IPS-20b (cell line): ENCODE data around the gene IRF2BPL.

Experiments
- H3K27ac ChIP-seq: one replicate; pipeline ENCODE4 v1.5.1; 2013; ENCODE audit warnings: low read length
- H3K27me3 ChIP-seq: 2 replicates; pipeline ENCODE4 v1.6.1; 2013; ENCODE audit warnings: mild to moderate bottlenecking, low read length, inconsistent platforms; ENCODE audit not compliant: insufficient read depth
- H3K36me3 ChIP-seq: 2 replicates; pipeline ENCODE4 v1.6.1; 2013; ENCODE audit warnings: low read depth, mild to moderate bottlenecking, inconsistent platforms, low read length, moderate library complexity; ENCODE audit not compliant: insufficient read depth
- H3K4me1 ChIP-seq: 2 replicates; pipeline ENCODE4 v1.6.1; 2013; ENCODE audit warnings: mild to moderate bottlenecking, control low read depth, inconsistent platforms, low read length, moderate library complexity; ENCODE audit not compliant: insufficient read depth
- H3K4me3 ChIP-seq: 2 replicates; pipeline ENCODE4 v1.5.1; 2013; ENCODE audit warnings: mild to moderate bottlenecking, low read length, inconsistent platforms
- H3K9ac ChIP-seq: 2 replicates; pipeline ENCODE4 v1.6.1; 2013; ENCODE audit warnings: low read depth, mild to moderate bottlenecking, inconsistent platforms, low read length, moderate library complexity
- H3K9me3 ChIP-seq: 2 replicates; pipeline ENCODE4 v1.6.1; 2013; ENCODE audit warnings: mild to moderate bottlenecking, low read depth, low read length, inconsistent platforms; ENCODE audit not compliant: insufficient read depth

The IRF2BPL gene

DNA sequence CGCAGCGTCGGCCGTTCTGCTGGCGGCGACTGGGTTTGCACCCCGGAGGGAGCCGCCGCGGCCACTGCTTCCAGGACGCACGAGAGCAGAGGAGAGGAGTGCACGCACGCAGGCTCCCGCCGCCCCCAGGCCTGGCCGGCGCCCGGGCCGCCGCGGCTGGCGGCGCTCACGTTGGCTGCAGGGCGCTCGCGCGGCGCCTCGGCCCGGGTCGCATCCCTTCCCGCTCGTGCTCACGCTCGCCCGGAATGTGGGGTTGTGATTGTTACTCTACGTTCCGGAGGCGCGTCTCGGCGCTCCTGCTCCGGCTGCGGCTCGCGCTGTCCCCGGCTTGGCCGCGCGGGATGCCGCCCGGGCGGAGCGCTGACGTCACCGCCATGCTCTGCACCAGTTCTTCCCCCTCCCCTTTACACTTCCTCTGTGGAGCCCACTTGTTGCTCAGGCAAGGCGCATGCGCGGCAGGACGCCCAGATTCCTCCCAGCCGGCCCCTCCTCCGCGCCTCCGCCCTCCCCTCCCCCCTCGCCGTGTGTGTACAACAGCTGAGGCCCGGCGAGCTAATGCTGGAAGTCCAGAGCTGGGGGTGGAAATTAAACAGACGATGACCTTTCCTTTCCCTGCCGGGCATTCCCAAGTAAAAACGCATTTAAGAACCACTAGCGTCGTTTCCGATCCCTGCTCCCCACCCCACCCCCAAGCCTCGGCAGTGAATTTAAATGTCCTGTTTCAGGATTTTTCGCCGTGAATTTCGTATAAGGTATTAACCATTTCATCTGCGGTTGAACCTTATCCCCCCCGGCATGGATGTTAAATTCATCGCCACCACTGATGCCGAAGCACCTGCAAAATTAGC is at the start of gene IRF2BPL:
Gene IRF2BPL (minus strand): TSS at position 325 of the 848 bp plus-strand sequence. CDS start 916 bp downstream, outside the sequence.
- peaks cover 32% of the 10 kb centered on the region for H3K4me1 ChIP-seq
- H3K9ac ChIP-seq, result peak within 1 kb of the TSS; percentile 88; the same call in 1 of the 2 replicates
- peak within 1 kb of the TSS; percentile 76 for H3K4me3 ChIP-seq
- peaks cover 6% of the 10 kb centered on the region for H3K27me3 ChIP-seq
- H3K36me3 ChIP-seq, result peaks cover 6% of the 10 kb centered on the region; the same call in 1 of the 2 replicates
- H3K9me3 ChIP-seq, result no peaks in the 10 kb centered on the region
- peak within 1 kb of the TSS; percentile 100 for H3K27ac ChIP-seq

DNA sequence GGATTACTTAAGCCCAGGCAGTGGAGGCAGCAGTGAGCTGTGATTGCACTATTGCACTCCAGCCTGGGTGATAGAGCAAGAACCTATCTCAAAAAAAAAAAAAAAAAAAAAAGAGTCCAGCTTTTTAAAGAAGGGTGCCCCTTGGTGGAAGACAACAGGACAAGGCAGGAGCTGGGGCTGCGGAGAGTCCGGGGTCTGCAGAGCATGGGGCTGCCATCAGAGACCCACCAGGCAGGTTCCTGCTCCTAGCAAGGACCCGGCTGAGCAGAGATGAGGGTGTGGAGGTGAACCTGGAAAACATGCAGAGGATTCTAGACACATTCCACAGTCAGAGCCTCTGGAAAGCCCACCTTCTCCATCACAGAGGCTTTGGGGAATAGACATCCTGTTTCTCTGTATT is 48.5 kb upstream of the IRF2BPL start:
- peak overlapping the region; percentile 62; the same call in 1 of the 2 replicates for H3K9ac ChIP-seq
- no peaks in the 10 kb centered on the region for H3K36me3 ChIP-seq
- peaks cover 13% of the 10 kb centered on the region; the same call in 1 of the 2 replicates for H3K4me1 ChIP-seq
- H3K27me3 ChIP-seq, result no peaks in the 10 kb centered on the region
- no peak overlapping the region for H3K4me3 ChIP-seq
- H3K9me3 ChIP-seq, result no peaks in the 10 kb centered on the region
- no peak overlapping the region for H3K27ac ChIP-seq

DNA sequence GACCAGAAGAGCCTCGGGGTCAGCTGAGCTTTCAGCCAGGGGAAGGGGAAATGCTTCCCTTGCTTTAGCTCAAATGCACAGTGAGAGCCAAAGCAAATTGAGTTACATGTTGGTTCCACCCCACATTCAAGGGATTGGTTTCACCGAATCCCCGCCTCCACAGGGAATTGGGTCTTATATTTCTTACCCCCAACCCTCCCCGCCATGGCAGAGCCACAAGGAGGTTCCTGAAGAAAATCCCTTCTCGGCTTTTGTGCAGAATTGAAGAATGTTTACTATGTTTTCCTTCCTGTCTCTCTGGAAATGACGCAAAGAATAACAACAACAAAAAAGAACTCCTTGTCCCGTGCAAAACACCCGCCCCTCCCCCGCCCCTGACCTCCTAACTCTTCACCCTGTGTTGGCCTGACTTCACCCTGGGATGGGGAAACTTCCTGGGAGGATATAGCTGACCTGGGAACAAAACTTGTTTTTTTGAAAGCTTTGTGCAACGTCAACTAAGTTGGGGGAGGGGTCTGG is 47.7 kb upstream of the IRF2BPL start:
- peak overlapping the region; percentile 56 for H3K4me3 ChIP-seq
- H3K27ac ChIP-seq, result peak overlapping the region; percentile 41
- peaks cover 13% of the 10 kb centered on the region; the same call in 1 of the 2 replicates for H3K4me1 ChIP-seq

DNA sequence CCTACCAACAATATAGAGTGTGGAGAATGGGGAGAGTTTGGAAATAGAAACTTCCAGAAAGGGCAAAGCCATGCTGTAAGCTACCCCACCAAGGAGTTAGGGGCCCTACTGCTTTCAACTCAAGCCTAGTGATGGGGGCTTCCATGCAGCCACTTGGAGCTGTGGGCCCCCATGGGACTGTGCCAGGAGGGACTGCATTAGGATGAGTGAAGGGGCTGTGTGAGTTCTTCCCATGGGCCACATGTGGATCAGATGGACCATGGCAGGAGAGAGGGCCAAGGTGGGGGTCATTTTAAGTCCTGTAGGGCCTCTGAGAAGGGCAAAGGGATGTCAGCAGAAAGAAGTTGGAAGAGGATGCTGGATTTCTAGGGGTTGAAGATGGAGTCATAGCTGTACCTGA is 46.5 kb upstream of the IRF2BPL start:
- Histone ChIP-seq H3K27me3 (no peaks in the 10 kb centered on the region), H3K4me3 (no peak overlapping the region), H3K27ac (no peak overlapping the region), H3K9me3 (no peaks in the 10 kb centered on the region), H3K36me3 (no peaks in the 10 kb centered on the region), H3K4me1 (peaks cover 13% of the 10 kb centered on the region; the same call in 1 of the 2 replicates), H3K9ac (no peak overlapping the region)

More for the DNA sequence above, 47.7 kb upstream of the IRF2BPL start:
- Histone ChIP-seq H3K9ac (peak overlapping the region; percentile 62; the same call in 1 of the 2 replicates), H3K27me3 (no peaks in the 10 kb centered on the region), H3K9me3 (no peaks in the 10 kb centered on the region), H3K36me3 (no peaks in the 10 kb centered on the region)

DNA sequence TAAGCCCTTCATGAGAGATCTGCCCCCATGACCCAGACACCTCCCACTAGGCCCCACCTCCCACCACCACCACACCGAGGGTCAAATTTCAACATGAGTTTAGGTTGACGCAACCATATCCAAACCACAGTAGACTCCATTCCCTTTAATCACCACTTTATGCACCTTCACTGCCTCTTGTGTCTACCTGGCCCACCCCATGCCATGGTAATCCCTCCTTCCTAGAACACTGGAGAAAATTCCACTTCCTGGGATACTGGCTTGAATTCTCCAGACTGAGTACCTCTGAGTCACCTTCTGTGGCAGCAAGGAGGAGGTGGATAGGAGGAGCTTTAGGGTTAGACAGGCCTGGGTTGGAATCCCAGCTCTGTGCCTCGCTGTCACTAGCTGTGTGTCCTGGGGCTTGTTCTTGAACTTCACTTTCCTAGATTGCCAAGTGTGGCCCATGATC is 43.5 kb upstream of the IRF2BPL start:
- no peaks in the 10 kb centered on the region for H3K36me3 ChIP-seq
- no peaks in the 10 kb centered on the region for H3K27me3 ChIP-seq
- no peak overlapping the region for H3K9ac ChIP-seq
- H3K4me3 ChIP-seq, result no peak overlapping the region
- no peak overlapping the region for H3K27ac ChIP-seq
- peaks cover 13% of the 10 kb centered on the region; the same call in 1 of the 2 replicates for H3K4me1 ChIP-seq
- H3K9me3 ChIP-seq, result no peaks in the 10 kb centered on the region

DNA sequence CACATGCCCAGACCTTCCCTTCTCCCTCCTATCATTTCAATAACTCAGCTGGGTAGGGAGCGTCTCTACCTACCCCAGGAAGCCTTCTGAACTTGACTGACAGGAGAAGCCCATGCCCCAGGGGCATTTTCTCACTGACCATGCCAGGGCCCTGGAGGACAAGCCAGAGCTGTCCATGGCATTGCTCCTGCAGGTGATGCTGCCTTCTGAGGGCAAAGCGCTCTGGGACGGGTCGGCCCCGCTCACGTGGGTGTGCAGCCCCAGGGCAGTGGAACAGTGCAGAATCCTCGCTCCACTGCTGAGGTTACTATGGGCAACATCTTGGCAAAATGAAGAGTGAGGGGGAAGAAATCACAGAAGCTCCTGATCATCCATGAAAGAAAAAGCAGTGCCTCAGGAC is 41.0 kb upstream of the IRF2BPL start:
- H3K9me3 ChIP-seq, result no peaks in the 10 kb centered on the region
- no peak overlapping the region for H3K4me3 ChIP-seq
- H3K27ac ChIP-seq, result no peak overlapping the region
- H3K4me1 ChIP-seq, result no peaks in the 10 kb centered on the region; the same call in 1 of the 2 replicates
- no peaks in the 10 kb centered on the region for H3K36me3 ChIP-seq
- no peak overlapping the region for H3K9ac ChIP-seq
- no peaks in the 10 kb centered on the region for H3K27me3 ChIP-seq

DNA sequence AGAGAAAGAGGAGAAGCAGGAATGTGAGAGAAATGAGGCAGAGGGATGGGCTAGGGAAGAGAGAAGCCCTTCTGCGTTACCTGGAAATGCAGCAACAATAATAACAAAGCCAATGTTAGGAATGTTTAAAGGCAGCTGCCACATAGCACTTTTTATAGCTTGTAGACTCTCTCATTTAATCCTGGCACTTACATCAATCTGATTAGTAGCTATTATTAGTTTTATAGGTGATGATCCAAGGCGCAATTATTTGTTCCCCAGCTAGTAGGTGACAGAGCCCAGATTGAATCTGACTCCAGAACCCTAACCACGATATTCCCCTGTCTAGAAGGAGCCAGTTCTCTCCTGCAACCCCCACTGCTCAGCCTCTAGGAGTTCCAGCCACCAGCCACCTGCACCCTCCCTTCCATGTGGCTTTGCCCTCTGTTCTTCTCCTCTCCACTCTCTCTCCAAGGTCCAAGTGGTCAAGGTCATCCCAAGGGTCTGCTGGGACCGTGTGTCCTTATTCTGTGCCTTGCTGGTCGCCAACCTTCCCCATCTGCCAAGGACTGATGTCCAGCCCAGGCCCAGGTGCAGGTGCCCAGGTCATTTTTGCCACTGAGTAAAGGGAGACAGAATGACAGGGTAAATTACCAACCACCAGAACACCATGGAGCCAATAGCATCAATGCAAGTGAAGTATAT is 40.2 kb upstream of the IRF2BPL start:
- Histone ChIP-seq H3K4me1 (no peaks in the 10 kb centered on the region; the same call in 1 of the 2 replicates), H3K27me3 (no peaks in the 10 kb centered on the region), H3K9ac (no peak overlapping the region), H3K4me3 (no peak overlapping the region), H3K27ac (no peak overlapping the region), H3K36me3 (no peaks in the 10 kb centered on the region), H3K9me3 (no peaks in the 10 kb centered on the region)

DNA sequence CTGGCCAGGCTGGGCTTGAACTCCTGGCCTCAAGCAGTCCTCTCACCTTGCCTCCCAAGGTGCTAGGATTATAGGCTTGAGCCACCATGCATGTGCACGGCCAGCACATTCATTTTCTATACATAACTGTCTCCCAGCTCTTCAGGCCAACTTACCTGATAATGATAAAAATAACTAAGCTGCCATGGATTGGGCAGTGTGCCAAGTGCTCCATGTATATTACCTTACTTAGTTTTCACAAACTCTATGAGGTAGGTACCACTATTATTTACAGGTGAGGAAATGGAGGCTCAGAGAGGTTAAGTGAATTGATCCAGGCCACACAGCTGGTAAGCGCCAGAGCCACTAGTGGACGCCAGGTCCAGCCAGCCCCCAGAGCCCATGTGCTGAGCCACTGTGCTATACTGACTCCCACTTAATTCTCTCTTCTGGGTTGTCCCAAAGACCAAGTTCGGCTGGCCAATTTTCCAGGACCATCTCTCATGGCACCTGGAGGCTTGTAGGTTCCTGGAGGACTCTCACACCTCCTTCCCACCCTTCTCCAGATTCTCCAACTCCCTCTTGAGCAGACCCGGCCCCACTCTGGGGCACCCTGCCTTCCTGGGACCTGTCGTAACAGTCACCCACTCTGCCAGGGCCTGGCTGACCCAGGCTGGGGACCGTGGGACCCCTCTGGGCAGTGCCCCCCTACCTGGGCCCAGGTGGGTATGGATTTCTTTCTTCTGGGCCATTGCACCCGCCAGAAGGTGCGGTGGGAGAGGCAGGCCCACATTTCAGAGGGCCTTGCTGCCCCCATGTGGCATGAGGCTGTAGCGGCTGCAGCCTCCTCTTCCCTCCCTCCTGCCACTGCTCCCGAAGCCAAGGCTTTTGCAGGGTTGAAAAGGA is 39.4 kb upstream of the IRF2BPL start:
- Histone ChIP-seq H3K36me3 (no peaks in the 10 kb centered on the region), H3K27ac (no peak overlapping the region), H3K27me3 (no peaks in the 10 kb centered on the region), H3K9me3 (no peaks in the 10 kb centered on the region), H3K4me3 (no peak overlapping the region), H3K9ac (no peak overlapping the region), H3K4me1 (no peaks in the 10 kb centered on the region; the same call in 1 of the 2 replicates)

DNA sequence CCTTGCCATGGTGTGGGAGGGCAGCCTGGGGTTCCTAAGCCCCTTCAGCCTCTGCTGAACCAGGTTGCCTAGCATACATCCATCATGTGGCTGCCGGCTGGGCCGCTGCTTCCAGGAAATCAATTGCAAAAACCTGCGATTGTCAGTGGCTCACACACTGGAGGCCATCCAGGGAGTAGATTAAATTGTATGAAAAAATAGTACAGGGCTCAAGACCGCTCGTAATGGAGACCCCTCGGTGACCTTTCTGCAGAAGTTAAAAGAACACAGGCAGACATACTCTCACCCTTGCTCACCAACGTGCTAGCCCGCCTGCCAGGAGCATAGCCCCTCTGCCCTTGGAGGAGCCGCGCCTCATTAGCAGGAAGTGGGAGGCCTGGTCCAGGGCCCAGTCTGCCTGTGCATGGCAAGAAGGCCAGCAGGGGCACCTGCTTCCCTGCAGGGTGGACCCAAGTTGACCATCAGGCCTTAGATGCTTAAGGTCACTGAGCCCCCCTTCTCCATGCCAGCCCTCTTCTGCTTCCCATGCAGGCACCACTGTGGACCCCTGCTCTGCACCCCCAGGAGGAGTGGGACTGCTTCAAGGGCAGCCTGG is 38.2 kb upstream of the IRF2BPL start:
- H3K4me3 ChIP-seq, result no peak overlapping the region
- H3K9ac ChIP-seq, result no peak overlapping the region
- H3K36me3 ChIP-seq, result no peaks in the 10 kb centered on the region
- H3K4me1 ChIP-seq, result peaks cover 5% of the 10 kb centered on the region; the same call in 1 of the 2 replicates
- no peak overlapping the region for H3K27ac ChIP-seq
- H3K9me3 ChIP-seq, result no peaks in the 10 kb centered on the region
- H3K27me3 ChIP-seq, result no peaks in the 10 kb centered on the region

DNA sequence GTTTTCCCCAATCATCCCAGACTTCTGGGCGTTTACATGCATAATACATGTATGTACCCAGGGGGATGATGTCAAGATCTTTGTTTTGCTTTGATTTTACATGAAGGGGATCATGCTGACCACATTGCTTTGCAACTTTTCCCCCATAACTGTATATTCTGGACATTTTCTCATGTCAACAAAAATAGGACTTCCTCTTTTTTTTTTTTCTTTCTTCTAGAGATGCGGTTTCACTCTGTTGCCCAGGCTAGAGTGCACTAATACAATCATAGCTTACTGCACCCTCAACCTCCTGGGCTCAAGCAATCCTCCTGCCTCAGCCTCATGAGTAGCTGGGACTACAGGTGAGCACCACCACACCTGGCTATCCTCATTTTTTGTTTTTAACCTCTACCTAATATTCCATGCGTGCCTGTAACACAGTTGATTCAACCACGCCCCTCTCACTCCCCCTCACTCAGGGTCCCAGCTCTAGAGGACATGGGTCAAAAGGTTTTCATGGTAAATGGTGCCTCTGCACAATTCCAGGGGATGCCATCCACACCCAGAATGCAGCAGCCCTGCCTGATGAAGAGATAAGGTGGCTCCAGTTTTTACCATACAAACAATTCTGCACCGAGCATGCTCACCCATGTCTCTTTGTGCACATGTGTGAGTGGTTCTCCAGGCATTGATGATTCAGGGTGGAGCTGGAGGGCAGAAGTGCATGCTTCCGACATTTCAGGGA is 37.5 kb upstream of the IRF2BPL start:
- Histone ChIP-seq H3K27me3 (no peaks in the 10 kb centered on the region), H3K36me3 (no peaks in the 10 kb centered on the region), H3K27ac (no peak overlapping the region), H3K9me3 (no peaks in the 10 kb centered on the region), H3K4me3 (no peak overlapping the region), H3K9ac (no peak overlapping the region), H3K4me1 (peaks cover 5% of the 10 kb centered on the region; the same call in 1 of the 2 replicates)
